Measurements from ENCODE around the gene CD99.

Gene CD99

GRCh38 chrX:2694914-2695267, 3.8 kb downstream of the CD99 start:
- DNase-seq (ENCODE audit: low read depth, low spot score) = no peak
- peak overlapping the region; percentile 89 for H3K4me3 ChIP-seq (ENCODE audit: low read length)

- peak overlapping the region; percentile 30 for H3K4me3 ChIP-seq (ENCODE audit: low read length)
- peak; percentile 89 for DNase-seq (ENCODE audit: low read depth, low spot score)
These were observed 5.7 kb downstream of the CD99 start for GRCh38 chrX:2696698-2697215.

GRCh38 chrX:2697306-2697705, 6.2 kb downstream of the CD99 start:
- peak overlapping the region; percentile 30 for H3K4me3 ChIP-seq (ENCODE audit: low read length)
- DNase-seq (ENCODE audit: low read depth, low spot score) = no peak

GRCh38 chrX:2697741-2698299, 6.7 kb downstream of the CD99 start:
- peak overlapping the region; percentile 30 for H3K4me3 ChIP-seq (ENCODE audit: low read length)
- no peak for DNase-seq (ENCODE audit: low read depth, low spot score)

- no peak for DNase-seq (ENCODE audit: low read depth, low spot score)
- no peak overlapping the region for H3K4me3 ChIP-seq (ENCODE audit: low read length)
These were observed 7.5 kb downstream of the CD99 start for GRCh38 chrX:2698604-2699003.

- no peak for DNase-seq (ENCODE audit: low read depth, low spot score)
- no peak overlapping the region for H3K4me3 ChIP-seq (ENCODE audit: low read length)
These were observed 8.9 kb downstream of the CD99 start for GRCh38 chrX:2699959-2700358.

GRCh38 chrX:2700405-2701320, 9.6 kb downstream of the CD99 start:
- no peak overlapping the region for H3K4me3 ChIP-seq (ENCODE audit: low read length)
- DNase-seq (ENCODE audit: low read depth, low spot score) = no peak

- H3K4me3 ChIP-seq (ENCODE audit: low read length) = no peak overlapping the region
- peak; percentile 70 for DNase-seq (ENCODE audit: low read depth, low spot score)
These were observed 10.5 kb downstream of the CD99 start for GRCh38 chrX:2701600-2701999.

GRCh38 chrX:2703991-2704369, 12.9 kb downstream of the CD99 start:
- DNase-seq (ENCODE audit: low read depth, low spot score) = no peak

GRCh38 chrX:2705046-2705832, 14.1 kb downstream of the CD99 start:
- DNase-seq (ENCODE audit: low read depth, low spot score) = no peak
- peak overlapping the region; percentile 4; the same call in 1 of the 2 replicates for H3K4me3 ChIP-seq (ENCODE audit: low read length)

More at GRCh38 chrX:2703991-2704369, 12.9 kb downstream of the CD99 start:
- H3K4me3 ChIP-seq (ENCODE audit: low read length) = peak overlapping the region; percentile 40

- peak overlapping the region; percentile 32 for H3K4me3 ChIP-seq (ENCODE audit: low read length)
These were observed 16.3 kb downstream of the CD99 start for GRCh38 chrX:2707334-2707760.

GRCh38 chrX:2708021-2708420, 16.9 kb downstream of the CD99 start:
- peak overlapping the region; percentile 5 for H3K4me3 ChIP-seq (ENCODE audit: low read length)
- no peak for DNase-seq (ENCODE audit: low read depth, low spot score)

More at GRCh38 chrX:2707334-2707760, 16.3 kb downstream of the CD99 start:
- peak; percentile 97 for DNase-seq (ENCODE audit: low read depth, low spot score)

- DNase-seq (ENCODE audit: low read depth, low spot score) = no peak
- peak overlapping the region; percentile 2; the same call in 1 of the 2 replicates for H3K4me3 ChIP-seq (ENCODE audit: low read length)
These were observed 17.6 kb downstream of the CD99 start for GRCh38 chrX:2708592-2709188.

GRCh38 chrX:2709556-2709955, 18.5 kb downstream of the CD99 start:
- DNase-seq (ENCODE audit: low read depth, low spot score) = no peak
- H3K4me3 ChIP-seq (ENCODE audit: low read length) = peak overlapping the region; percentile 45

GRCh38 chrX:2710041-2710840, 19.1 kb downstream of the CD99 start:
- H3K4me3 ChIP-seq (ENCODE audit: low read length) = peak overlapping the region; percentile 45
- DNase-seq (ENCODE audit: low read depth, low spot score) = no peak

- no peak for DNase-seq (ENCODE audit: low read depth, low spot score)
- H3K4me3 ChIP-seq (ENCODE audit: low read length) = no peak overlapping the region
These were observed 20.3 kb downstream of the CD99 start for GRCh38 chrX:2711441-2711840.

GRCh38 chrX:2712428-2712827, 21.3 kb downstream of the CD99 start:
- H3K4me3 ChIP-seq (ENCODE audit: low read length) = peak overlapping the region; percentile 7; the same call in 1 of the 2 replicates
- no peak for DNase-seq (ENCODE audit: low read depth, low spot score)

Measured in Jurkat, Clone E6-1 (cell line).